Measurements from ENCODE around the gene ZBTB4. TPM values are rescaled to one million over a fixed set of nuclear protein-coding genes. Genes with fewer than 3 reads are reported as not detected.

ZBTB4 gene
- total RNA-seq, 1 donor from 2014 or later = 25.1 TPM

- Mint-ChIP-seq H3K9me3 (ENCODE audit: unreplicated experiment) (peaks cover 2% of the 10 kb centered on the region), H3K4me1 (ENCODE audit: low read depth, unreplicated experiment) (no peaks in the 10 kb centered on the region), H3K4me3 (ENCODE audit: unreplicated experiment) (no peak overlapping the region), H3K27me3 (ENCODE audit: unreplicated experiment) (no peaks in the 10 kb centered on the region), H3K36me3 (ENCODE audit: unreplicated experiment) (peaks cover 11% of the 10 kb centered on the region), H3K27ac (ENCODE audit: unreplicated experiment) (no peak overlapping the region)
- no peak for TF ChIP-seq CTCF (IDR thresholded peaks at IDR 0.05; ENCODE audit: partially characterized antibody, unreplicated experiment)
- no peak for DNase-seq
Measured at GRCh38 chr17:7501729-7502128, 22.3 kb upstream of the ZBTB4 start.

GRCh38 chr17:7499161-7499560 is 19.7 kb upstream of the ZBTB4 start:
- Mint-ChIP-seq H3K9me3 (ENCODE audit: unreplicated experiment) (peaks cover under 1% of the 10 kb centered on the region), H3K27ac (ENCODE audit: unreplicated experiment) (no peak overlapping the region), H3K4me1 (ENCODE audit: low read depth, unreplicated experiment) (no peaks in the 10 kb centered on the region), H3K4me3 (ENCODE audit: unreplicated experiment) (no peak overlapping the region), H3K36me3 (ENCODE audit: unreplicated experiment) (peaks cover 6% of the 10 kb centered on the region), H3K27me3 (ENCODE audit: unreplicated experiment) (no peaks in the 10 kb centered on the region)
- no peak for TF ChIP-seq CTCF (IDR thresholded peaks at IDR 0.05; ENCODE audit: partially characterized antibody, unreplicated experiment)
- no peak for DNase-seq

GRCh38 chr17:7497636-7498035 is 18.2 kb upstream of the ZBTB4 start:
- Mint-ChIP-seq H3K4me1 (ENCODE audit: low read depth, unreplicated experiment) (peaks cover 8% of the 10 kb centered on the region), H3K36me3 (ENCODE audit: unreplicated experiment) (no peaks in the 10 kb centered on the region), H3K4me3 (ENCODE audit: unreplicated experiment) (no peak overlapping the region), H3K27ac (ENCODE audit: unreplicated experiment) (no peak overlapping the region), H3K27me3 (ENCODE audit: unreplicated experiment) (no peaks in the 10 kb centered on the region), H3K9me3 (ENCODE audit: unreplicated experiment) (peaks cover 4% of the 10 kb centered on the region)
- no peak for DNase-seq
- no peak for TF ChIP-seq CTCF (IDR thresholded peaks at IDR 0.05; ENCODE audit: partially characterized antibody, unreplicated experiment)

GRCh38 chr17:7497228-7497627 is 17.8 kb upstream of the ZBTB4 start:
- Mint-ChIP-seq H3K27me3 (ENCODE audit: unreplicated experiment) (no peaks in the 10 kb centered on the region), H3K27ac (ENCODE audit: unreplicated experiment) (no peak overlapping the region), H3K4me1 (ENCODE audit: low read depth, unreplicated experiment) (peaks cover 9% of the 10 kb centered on the region), H3K4me3 (ENCODE audit: unreplicated experiment) (no peak overlapping the region), H3K9me3 (ENCODE audit: unreplicated experiment) (peaks cover 4% of the 10 kb centered on the region), H3K36me3 (ENCODE audit: unreplicated experiment) (no peaks in the 10 kb centered on the region)
- no peak for DNase-seq
- TF ChIP-seq CTCF (IDR thresholded peaks at IDR 0.05; ENCODE audit: partially characterized antibody, unreplicated experiment) = no peak

GRCh38 chr17:7496470-7497183 is 17.2 kb upstream of the ZBTB4 start:
- Mint-ChIP-seq H3K4me1 (ENCODE audit: low read depth, unreplicated experiment) (peaks cover 12% of the 10 kb centered on the region), H3K9me3 (ENCODE audit: unreplicated experiment) (peaks cover 4% of the 10 kb centered on the region), H3K27ac (ENCODE audit: unreplicated experiment) (no peak overlapping the region), H3K36me3 (ENCODE audit: unreplicated experiment) (no peaks in the 10 kb centered on the region), H3K4me3 (ENCODE audit: unreplicated experiment) (no peak overlapping the region), H3K27me3 (ENCODE audit: unreplicated experiment) (no peaks in the 10 kb centered on the region)
- no peak for TF ChIP-seq CTCF (IDR thresholded peaks at IDR 0.05; ENCODE audit: partially characterized antibody, unreplicated experiment)
- no peak for DNase-seq
